ENCODE measurements around the gene TFEB.

- TF ChIP-seq, protein P1, sequence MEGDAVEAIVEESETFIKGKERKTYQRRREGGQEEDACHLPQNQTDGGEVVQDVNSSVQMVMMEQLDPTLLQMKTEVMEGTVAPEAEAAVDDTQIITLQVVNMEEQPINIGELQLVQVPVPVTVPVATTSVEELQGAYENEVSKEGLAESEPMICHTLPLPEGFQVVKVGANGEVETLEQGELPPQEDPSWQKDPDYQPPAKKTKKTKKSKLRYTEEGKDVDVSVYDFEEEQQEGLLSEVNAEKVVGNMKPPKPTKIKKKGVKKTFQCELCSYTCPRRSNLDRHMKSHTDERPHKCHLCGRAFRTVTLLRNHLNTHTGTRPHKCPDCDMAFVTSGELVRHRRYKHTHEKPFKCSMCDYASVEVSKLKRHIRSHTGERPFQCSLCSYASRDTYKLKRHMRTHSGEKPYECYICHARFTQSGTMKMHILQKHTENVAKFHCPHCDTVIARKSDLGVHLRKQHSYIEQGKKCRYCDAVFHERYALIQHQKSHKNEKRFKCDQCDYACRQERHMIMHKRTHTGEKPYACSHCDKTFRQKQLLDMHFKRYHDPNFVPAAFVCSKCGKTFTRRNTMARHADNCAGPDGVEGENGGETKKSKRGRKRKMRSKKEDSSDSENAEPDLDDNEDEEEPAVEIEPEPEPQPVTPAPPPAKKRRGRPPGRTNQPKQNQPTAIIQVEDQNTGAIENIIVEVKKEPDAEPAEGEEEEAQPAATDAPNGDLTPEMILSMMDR (IDR thresholded peaks at IDR 0.05), result no peak
- no peak for TF ChIP-seq ZFX (IDR thresholded peaks at IDR 0.05; ENCODE audit: borderline replicate concordance)
Measured at GRCh38 chr6:41770381-41771057, 35.1 kb upstream of the TFEB start.

Data from 22Rv1 (cell line).